Stimulated activated CD8-positive, alpha-beta memory T cell treated with anti-CD3 and anti-CD28 coated beads, Interleukin-12 subunit alpha, Interleukin-12 subunit beta, amount 100 ng/mL, for 4 hours (primary cell): ENCODE results near the gene NRDE2.

Experiments
- DNase-seq: peaks from one replicate; pipeline ENCODE4 v3.0.0-alpha.2; 2020; ENCODE audit warnings: low read depth

NRDE2 gene

DNA sequence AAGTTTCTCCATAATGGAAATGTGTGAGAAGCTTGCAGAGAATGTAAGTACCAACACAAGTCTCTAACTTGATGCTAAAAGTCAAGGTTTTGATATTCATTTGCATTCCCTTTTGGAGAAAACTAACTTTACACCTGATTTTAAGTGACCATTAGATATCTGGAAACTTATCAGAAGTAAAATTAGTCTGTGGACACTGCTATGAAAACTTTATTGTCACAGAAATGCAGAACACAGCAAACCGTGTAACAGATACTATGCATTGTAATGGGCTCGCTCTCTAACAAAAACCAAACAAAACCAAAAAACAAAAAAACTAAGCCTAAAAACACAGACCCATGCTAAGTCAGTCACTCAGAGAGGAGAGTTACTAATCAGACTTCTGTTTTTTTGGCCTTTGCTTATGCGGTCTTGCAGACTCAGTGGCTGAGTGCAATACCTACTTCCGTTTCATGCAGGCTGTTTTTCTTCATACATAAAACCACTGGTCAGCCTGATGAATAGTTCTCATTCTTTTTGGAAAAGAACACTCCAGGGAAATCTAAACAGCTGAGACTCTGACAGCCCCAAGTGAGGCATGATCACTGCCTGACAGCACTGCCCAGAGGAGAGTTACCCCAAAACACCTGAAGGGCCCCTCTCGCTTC, 35.7 kb downstream of the NRDE2 start:
- no peak for DNase-seq

- DNase-seq = no peak
Measured at GRCh38 chr14:90294872-90295271, 36.9 kb downstream of the NRDE2 start.

DNA sequence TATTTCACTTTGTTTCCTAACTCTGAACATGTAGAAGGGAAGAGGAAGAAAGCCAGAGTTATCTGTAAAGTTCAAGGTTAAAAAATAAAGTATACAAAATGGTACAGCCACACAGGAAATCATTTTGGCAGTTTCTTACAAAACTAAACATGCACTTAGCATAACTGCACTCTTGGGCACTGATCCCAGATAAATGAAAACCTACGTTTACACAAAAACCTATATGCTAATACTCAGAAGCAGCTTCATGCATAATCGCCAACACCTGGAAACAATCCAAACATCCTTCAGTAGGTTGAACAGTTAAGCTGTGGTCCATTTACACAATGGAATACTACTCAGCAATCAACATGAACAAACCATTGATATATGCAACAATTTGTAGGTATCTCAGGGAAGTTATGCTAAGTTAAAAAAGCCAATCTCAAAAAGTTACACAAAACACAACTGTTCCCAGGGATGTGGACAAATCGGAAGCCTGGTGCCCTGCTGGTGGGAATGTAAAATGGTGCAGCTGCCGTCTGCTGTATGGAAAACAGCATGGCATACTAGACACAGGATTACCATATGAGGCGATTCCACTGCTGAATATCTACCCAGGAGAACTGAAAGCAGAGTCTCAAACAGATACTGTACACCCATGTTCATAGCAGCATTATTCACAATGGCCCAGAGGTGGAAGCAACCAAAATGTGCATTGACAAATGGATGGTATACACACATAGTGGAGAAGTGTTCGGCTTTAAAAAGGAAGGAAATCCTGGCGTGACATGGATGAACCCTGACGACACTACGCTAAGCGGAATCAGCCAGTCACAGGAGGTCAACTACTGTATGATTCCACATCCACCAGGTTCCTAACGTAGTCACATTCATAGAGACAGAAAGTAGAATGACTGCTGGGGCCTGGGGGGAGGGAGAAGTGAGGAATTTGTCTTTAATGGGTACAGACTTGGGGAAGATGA, 37.7 kb downstream of the NRDE2 start:
- DNase-seq = no peak

DNA sequence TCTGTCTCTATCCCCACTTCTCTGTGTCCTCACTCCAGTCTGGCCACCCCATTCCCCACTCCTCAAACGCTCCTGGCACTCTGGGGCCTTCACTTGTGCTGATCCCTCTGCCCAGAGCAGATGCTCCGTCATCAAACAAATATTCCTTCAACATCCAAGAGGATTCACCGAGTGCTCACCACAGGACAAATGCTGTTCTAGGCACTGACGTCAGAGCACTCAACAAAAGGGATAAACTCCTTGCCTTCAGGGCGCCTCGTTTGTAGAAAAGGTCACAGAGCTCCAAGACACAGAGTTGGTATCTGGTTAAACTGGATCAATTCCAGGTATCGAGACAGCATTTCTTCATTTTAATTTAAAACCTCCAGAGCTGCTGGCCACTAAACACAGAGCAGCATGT, 40.0 kb downstream of the NRDE2 start:
- DNase-seq = no peak

GRCh38 chr14:90290337-90291011, 41.3 kb downstream of the NRDE2 start:
- no peak for DNase-seq

DNA sequence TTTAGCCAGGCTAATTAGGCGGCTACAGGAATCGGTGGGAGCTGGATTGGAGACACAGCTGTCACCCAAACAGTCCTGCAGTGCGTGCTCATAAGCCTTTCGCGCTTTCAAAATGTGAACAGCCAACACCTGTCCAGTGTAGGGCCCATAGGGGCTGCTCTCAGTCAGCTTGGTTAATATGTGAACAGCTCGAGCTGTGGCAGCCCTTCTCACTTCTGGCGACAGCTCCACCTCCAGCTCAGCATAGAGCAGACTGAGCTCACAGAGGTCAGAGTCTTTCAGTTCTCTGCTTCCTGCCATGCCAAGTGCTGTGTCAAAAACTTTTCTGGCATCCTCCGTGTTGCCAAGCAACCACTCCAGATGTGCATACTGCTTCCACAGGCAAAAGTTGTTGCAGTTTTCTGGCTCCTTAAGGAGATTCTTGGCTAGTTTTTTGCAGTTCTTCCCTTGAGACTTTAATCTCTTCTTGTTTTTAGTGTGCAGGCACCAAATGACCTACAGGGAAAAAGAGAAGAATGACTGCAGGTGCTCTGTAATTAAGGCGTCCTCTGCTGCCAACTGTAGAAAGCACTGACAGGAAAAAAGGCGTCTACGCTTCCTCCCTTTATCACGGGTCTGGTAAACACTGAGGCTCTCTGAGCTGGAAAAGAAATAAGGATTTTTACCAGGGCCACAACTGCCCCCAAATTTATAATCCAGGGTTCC, 42.9 kb downstream of the NRDE2 start:
- DNase-seq = no peak

DNA sequence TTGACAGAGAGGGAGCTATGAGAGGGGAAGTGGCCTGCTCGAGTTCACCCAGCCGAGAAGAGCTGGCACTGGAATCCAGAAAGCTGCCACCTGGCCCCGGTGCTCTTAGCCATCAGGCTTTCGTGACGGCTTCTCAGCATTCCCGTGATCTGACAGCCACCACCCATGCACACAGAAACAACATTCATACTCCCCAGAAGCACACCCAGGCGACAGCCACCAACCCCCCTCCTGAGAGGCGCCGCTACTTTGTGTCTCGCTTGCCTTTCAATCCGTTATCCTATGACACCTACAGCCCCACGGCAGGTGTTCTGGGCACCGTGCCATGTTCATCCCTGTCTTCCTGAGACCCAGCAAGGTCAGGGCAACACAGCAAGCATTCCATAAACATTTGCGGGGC, 44.0 kb downstream of the NRDE2 start:
- no peak for DNase-seq

DNA sequence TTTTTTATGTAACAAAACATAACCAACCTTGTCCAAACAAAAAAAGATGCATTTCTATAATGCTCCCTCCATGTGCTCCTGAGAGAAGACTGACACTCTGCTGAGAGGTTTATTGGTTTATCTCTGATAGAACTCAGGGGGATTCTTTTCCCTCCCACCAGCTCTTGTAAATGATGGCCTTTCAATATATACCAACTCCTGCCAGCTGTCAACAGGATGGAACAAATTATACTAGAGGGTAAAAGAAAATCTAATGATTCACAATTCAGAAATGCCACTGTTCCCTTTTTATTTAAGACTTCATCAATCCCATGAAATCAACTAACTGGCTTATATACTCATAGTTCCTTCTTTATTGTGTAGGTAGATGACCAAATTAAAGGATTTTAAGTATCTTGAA, 50.0 kb downstream of the NRDE2 start:
- DNase-seq = no peak

GRCh38 chr14:90281261-90281660, 50.5 kb downstream of the NRDE2 start:
- no peak for DNase-seq

GRCh38 chr14:90280096-90280495, 51.6 kb downstream of the NRDE2 start:
- no peak for DNase-seq

- DNase-seq = no peak
Measured at GRCh38 chr14:90278199-90279175, 53.3 kb downstream of the NRDE2 start.

DNA sequence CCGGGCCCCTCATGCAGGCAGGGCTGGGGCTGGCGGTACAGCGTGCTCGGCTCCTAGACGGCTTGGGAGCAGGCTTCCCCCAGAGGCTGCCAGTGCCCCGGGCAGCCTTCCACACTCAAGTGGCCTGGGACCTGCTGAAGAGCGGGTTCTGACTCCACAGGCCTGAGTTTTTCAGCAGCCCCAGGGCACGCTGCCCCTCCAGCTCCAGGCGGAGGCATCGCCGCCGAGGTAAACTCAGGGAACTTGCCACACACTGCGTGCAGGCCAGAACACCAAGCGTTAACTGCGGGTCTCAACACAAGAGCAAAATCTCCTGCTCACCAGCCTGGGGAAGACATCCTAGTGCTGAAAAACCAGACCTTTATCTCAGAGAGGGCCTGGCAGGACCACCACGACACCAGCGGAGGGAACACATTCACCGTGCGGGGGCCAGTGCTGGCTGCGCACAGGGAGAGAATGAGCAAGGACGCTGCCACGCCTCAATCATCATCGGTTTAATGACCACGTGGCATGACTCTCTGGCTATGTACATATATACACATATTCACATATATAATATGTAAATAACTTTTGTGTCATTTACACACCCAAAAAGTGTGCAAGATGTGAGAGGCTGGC, 54.1 kb downstream of the NRDE2 start:
- no peak for DNase-seq

- no peak for DNase-seq
Measured at GRCh38 chr14:90276646-90277367, 54.9 kb downstream of the NRDE2 start.

- DNase-seq = no peak
Measured at GRCh38 chr14:90275820-90276219, 55.9 kb downstream of the NRDE2 start.

DNA sequence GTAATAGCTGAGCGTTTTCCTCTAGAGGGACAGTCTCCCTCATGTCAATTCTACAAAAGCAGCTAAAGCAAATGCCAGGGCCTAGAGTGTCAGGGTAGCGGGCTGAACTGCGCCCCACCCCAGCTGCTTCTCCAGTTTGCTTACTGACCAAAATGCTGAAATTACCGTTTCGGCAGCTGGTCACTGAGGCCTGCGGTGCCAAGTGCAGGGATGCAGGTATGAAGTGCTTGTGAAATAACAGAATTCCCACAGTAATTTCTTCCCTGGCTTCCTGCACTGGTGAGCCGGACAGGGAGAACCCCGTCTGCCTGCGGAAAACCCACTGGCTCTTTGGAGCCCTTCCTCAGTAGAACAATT, 56.3 kb downstream of the NRDE2 start:
- DNase-seq = no peak

DNA sequence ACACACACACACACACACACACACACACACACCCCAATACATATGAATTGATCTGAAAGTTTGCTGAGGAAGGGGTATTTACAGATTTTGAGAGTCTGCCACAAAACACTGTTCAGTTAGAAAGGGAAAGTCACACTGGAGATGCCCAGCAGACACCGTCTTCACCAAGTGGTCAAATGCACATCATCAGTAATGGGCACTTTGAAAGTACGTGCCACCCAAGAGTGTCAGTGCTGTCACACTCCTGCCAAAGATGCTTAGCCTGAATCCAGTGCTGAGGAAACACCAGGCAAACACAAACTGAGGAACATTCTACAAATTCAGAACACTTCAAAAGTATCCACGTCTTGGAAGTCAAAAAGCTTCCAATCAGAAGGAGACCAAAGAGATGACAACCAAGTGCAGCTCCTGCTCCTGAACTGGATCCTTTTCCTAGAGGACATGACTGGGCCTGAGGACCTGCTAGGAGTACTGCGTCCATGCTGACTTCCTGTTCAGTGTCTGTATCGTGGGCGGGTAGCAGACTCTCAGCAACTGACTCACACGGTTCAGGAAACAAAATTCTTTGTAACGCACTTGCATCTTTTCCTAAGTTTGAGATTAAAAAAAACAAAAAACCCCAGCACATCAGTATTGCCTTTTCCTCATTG, 56.8 kb downstream of the NRDE2 start:
- no peak for DNase-seq

DNA sequence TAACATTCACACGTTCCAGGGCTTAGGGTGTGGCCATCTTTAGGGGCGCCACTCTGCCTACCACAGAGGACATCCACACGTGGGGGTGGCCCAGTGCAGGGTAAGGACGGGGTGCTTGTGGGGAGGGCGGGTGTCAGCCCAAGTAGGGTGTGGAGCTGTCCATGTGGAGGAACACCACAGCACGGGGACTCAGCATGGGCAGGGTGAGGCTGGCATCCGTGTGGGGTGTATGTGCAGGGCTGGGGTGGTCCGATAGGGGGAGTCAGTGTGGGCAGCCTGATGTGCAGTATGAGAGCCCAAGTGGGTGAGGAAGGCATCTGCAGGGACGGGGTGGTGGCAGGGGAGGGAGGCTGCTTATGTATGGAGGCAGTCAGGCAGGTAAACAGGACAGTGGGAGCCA, 57.7 kb downstream of the NRDE2 start:
- DNase-seq = no peak

GRCh38 chr14:90273532-90273931, 58.2 kb downstream of the NRDE2 start:
- no peak for DNase-seq

DNA sequence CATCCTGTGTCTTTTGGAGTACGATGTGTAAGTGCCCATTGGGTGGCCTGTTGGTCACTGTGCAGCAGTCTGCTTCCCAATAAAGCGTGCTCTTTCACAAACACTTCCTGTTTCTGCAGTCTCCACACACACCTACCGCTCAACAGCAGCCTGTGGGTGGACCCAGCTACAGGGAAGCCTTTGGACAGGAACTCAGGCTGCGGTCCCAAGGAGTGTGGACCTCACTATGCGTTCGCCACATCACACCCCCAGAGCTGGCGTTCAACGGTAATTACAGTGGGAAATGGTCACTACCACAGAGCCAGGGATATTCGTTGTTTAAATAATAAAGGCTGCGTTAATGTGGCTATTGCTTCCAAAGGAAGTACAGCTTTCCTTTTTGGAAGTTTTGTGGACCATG, 59.2 kb downstream of the NRDE2 start:
- DNase-seq = no peak

DNA sequence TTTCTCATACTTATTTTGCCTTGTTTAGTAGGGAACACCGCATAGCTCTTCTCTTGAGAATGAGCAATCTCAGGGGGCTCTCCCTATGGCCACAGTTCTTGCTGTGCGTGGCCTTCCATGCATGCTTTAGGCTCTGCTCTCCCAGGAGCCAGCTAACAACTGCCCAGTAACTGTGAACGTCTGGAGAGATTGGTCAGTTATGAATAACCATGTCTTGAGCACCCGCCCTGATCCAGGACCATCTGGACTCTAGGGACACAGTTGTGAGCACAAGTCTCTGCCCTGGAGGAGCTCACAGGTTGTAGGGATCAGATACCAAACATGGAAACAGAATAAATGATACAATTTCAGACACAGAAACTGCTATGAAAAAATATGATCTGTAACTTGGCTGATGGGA, 63.3 kb downstream of the NRDE2 start:
- no peak for DNase-seq
